Right cardiac atrium (tissue), 5 donors: Measurements from ENCODE around the gene RPP30. TPM values are rescaled to one million over a fixed set of nuclear protein-coding genes. Genes with fewer than 3 reads are reported as not detected.

ENCODE experiments used
- ATAC-seq, 2 donors: fragments of 200-7000 bp; cut with Tn5 transposase; one replicate each; pipeline versions ENCODE4 v1.8.0 to v1.9.1; 2020; ENCODE audit warnings: moderate library complexity in 2 of 2, mild to moderate bottlenecking in 1 of 2
- DNase-seq, 3 donors: peaks; one replicate each; pipeline ENCODE4 v3.0.0-alpha.2; 2020
- H3K27ac ChIP-seq: one replicate; pipeline ENCODE4 v1.5.1; 2013; ENCODE audit warnings: mild to moderate bottlenecking, low read length, control low read depth, moderate library complexity
- H3K27me3 ChIP-seq: one replicate; pipeline ENCODE4 v1.6.1; 2013; ENCODE audit not compliant: control insufficient read depth, insufficient read depth
- H3K4me1 ChIP-seq: one replicate; pipeline ENCODE4 v1.6.1; 2013; ENCODE audit warnings: low read length; ENCODE audit not compliant: control insufficient read depth, insufficient read depth
- H3K4me3 ChIP-seq: one replicate; pipeline ENCODE4 v1.5.1; 2013; ENCODE audit warnings: low read length, control low read depth
- H3K9me3 ChIP-seq: one replicate; pipeline ENCODE4 v1.6.1; 2013; ENCODE audit warnings: low read length; ENCODE audit not compliant: control insufficient read depth
- WGBS: extraction: QIAGEN DNeasy Blood & Tissue Kit; methylation state at CpG from one replicate; pipeline ENCODE4 v1.1.7; 2013; 5-methylcytosine and 5-hydroxymethylcytosine counted together
- intact Hi-C, 4 donors: fragments of 100-400 bp; cut with DNase I; formaldehyde crosslinking; loops; one replicate each; pipeline versions ENCODE4 v1.11.0 to v1.14.0; 2022 to 2023
- polyA plus RNA-seq: library from polyadenylated mRNA; stranded (reverse); fragments of 200-250 nt; gene quantifications from one replicate; pipeline ENCODE4 v1.2.3, GENCODE V29; 2013
- total RNA-seq, 4 donors: library from RNA; stranded (reverse); fragmentation: NEBNext Ultra II Directional; extraction: Animal tissue kit (Norgen Biotek cat#: 25700); gene quantifications; one replicate each; pipeline ENCODE4 v1.2.1, GENCODE V29; 2021
- donor health status: healthy with polysubstance abuse.
- donor health status: DM: no; HTN: yes; CAD: no.
- donor health status: DM: no; HTN: no; CAD: no.
- donor health status: DM: no; HTN: yes; CAD: no; lungs with severe emphysema.
- donor health status: DM: yes; HTN: yes; CAD: no.

The RPP30 gene
- total and polyA plus RNA-seq, 5 donors = 26.9 to 40.1 (median 32.0) TPM

GRCh38 chr10:90916392-90917237 is 44.8 kb downstream of the RPP30 start:
- H3K27me3 ChIP-seq = no peaks in the 10 kb centered on the region
- ATAC-seq (no peak), DNase-seq (no peak)
- no peak overlapping the region for H3K4me3 ChIP-seq
- H3K9me3 ChIP-seq = no peaks in the 10 kb centered on the region
- H3K27ac ChIP-seq = no peak overlapping the region
- intact Hi-C loops = loop anchor here in 3 of 4 donors (5.0 to 10.0 kb wide), 2 partner anchors 51 to 338 kb away; no protein-coding TSS in a partner anchor
- no peaks in the 10 kb centered on the region for H3K4me1 ChIP-seq
- 59% methylated on average over 6 of the region's 6 CpGs for WGBS

GRCh38 chr10:90917238-90917967 is 45.6 kb downstream of the RPP30 start:
- ATAC-seq = no peak
- intact Hi-C loops = loop anchor here in 3 of 4 donors (5.0 to 10.0 kb wide), 2 partner anchors 50 to 337 kb away; no protein-coding TSS in a partner anchor
- Histone ChIP-seq H3K27me3 (no peaks in the 10 kb centered on the region), H3K4me3 (peak overlapping the region; percentile 36), H3K4me1 (no peaks in the 10 kb centered on the region), H3K9me3 (no peaks in the 10 kb centered on the region), H3K27ac (peak overlapping the region; percentile 72)
- 52% methylated on average over 8 of the region's 8 CpGs for WGBS
- no peak for DNase-seq

- no peak overlapping the region for H3K27ac ChIP-seq
- DNase-seq (no peak), ATAC-seq (no peak)
- WGBS = 56% methylated on average over 3 of the region's 3 CpGs
- H3K4me3 ChIP-seq = peak overlapping the region; percentile 36
- H3K27me3 ChIP-seq = no peaks in the 10 kb centered on the region
- intact Hi-C loops = loop anchor here in 3 of 4 donors (5.0 to 10.0 kb wide), 2 partner anchors 49 to 337 kb away; no protein-coding TSS in a partner anchor
- peaks cover 2% of the 10 kb centered on the region for H3K4me1 ChIP-seq
- H3K9me3 ChIP-seq = no peaks in the 10 kb centered on the region
Observed at GRCh38 chr10:90917968-90918318, 46.2 kb downstream of the RPP30 start.

- no peak for ATAC-seq
- Histone ChIP-seq H3K27me3 (no peaks in the 10 kb centered on the region), H3K9me3 (no peaks in the 10 kb centered on the region), H3K4me3 (peak overlapping the region; percentile 36), H3K27ac (peak overlapping the region; percentile 95), H3K4me1 (peaks cover 7% of the 10 kb centered on the region)
- intact Hi-C loops = loop anchor here in 3 of 4 donors (5.0 to 10.0 kb wide), 3 partner anchors 47 to 335 kb away; no protein-coding TSS in a partner anchor
- no peak for DNase-seq
- 60% methylated on average over 8 of the region's 8 CpGs for WGBS
Observed at GRCh38 chr10:90919683-90920574, 48.2 kb downstream of the RPP30 start.

- WGBS = 40% methylated on average over 5 of the region's 5 CpGs
- peak within 1 kb of the TSS; percentile 95 for H3K27ac ChIP-seq
- peak within 1 kb of the TSS; percentile 36 for H3K4me3 ChIP-seq
- no peaks in the 10 kb centered on the region for H3K9me3 ChIP-seq
- DNase-seq = peak in 2 of 3 donors; percentile 67 to 68
- intact Hi-C loops = loop anchor here in 1 of 4 donors (5.0 kb wide), 1 partner anchor 66 kb away; no protein-coding TSS in a partner anchor
- peak; percentile 90 to 91 for ATAC-seq
- peaks cover 9% of the 10 kb centered on the region for H3K4me1 ChIP-seq
- H3K27me3 ChIP-seq = no peaks in the 10 kb centered on the region
Observed at GRCh38 chr10:90920986-90921666, 49.4 kb downstream of the RPP30 start, which contains the start of gene ANKRD1. TSS of gene ANKRD1 (minus strand) at chr10:90921087. CDS start at chr10:90921027, 60 bp downstream.

GRCh38 chr10:90921906-90922305 is 50.1 kb downstream of the RPP30 start:
- Histone ChIP-seq H3K4me3 (no peak overlapping the region), H3K27me3 (no peaks in the 10 kb centered on the region), H3K9me3 (no peaks in the 10 kb centered on the region), H3K4me1 (peaks cover 9% of the 10 kb centered on the region), H3K27ac (peak overlapping the region; percentile 55)
- 66% methylated on average over 3 of the region's 3 CpGs for WGBS
- intact Hi-C loops = loop anchor here in 1 of 4 donors (5.0 kb wide), 1 partner anchor 65 kb away; no protein-coding TSS in a partner anchor
- ATAC-seq (no peak), DNase-seq (no peak)

- no peak for ATAC-seq
- H3K27me3 ChIP-seq = no peaks in the 10 kb centered on the region
- intact Hi-C loops = loop anchor here in 1 of 4 donors (5.0 kb wide), 1 partner anchor 64 kb away; no protein-coding TSS in a partner anchor
- H3K27ac ChIP-seq = peak overlapping the region; percentile 36
- DNase-seq = no peak
- H3K9me3 ChIP-seq = no peaks in the 10 kb centered on the region
- peaks cover 9% of the 10 kb centered on the region for H3K4me1 ChIP-seq
- no peak overlapping the region for H3K4me3 ChIP-seq
- WGBS = 72% methylated on average over 2 of the region's 2 CpGs
Observed at GRCh38 chr10:90923111-90923731, 51.4 kb downstream of the RPP30 start.

GRCh38 chr10:90924552-90924951 is 52.8 kb downstream of the RPP30 start:
- intact Hi-C loops = loop anchor here in 1 of 4 donors (5.0 kb wide), 1 partner anchor 63 kb away; no protein-coding TSS in a partner anchor
- DNase-seq (no peak), ATAC-seq (no peak)
- 72% methylated on average over 3 of the region's 3 CpGs for WGBS
- no peaks in the 10 kb centered on the region for H3K27me3 ChIP-seq
- H3K4me1 ChIP-seq = peaks cover 12% of the 10 kb centered on the region
- H3K4me3 ChIP-seq = no peak overlapping the region
- no peaks in the 10 kb centered on the region for H3K9me3 ChIP-seq
- peak overlapping the region; percentile 52 for H3K27ac ChIP-seq

GRCh38 chr10:90925079-90926029 is 53.6 kb downstream of the RPP30 start:
- intact Hi-C loops = no loop called here
- no peak for ATAC-seq

More at GRCh38 chr10:90925079-90926029, 53.6 kb downstream of the RPP30 start:
- H3K9me3 ChIP-seq = no peaks in the 10 kb centered on the region
- WGBS = 88% methylated on average over 5 of the region's 5 CpGs
- H3K27me3 ChIP-seq = no peaks in the 10 kb centered on the region
- no peak overlapping the region for H3K4me3 ChIP-seq
- H3K4me1 ChIP-seq = peaks cover 17% of the 10 kb centered on the region
- DNase-seq = no peak
- H3K27ac ChIP-seq = peak overlapping the region; percentile 52
